ENCODE results near the gene PGM5. TPM values are rescaled to one million over a fixed set of nuclear protein-coding genes. Genes with fewer than 3 reads are reported as not detected.
"Not testable (repeated sequence)": the region's sequence is repeated elsewhere in the genome, so short reads cannot be mapped to it uniquely, and the experiment has no call there.

Gene PGM5
- not detected for polyA plus RNA-seq (2012; ENCODE audit: insufficient read length, low read depth)

- TF ChIP-seq REST (IDR thresholded peaks at IDR 0.05; ENCODE audit: insufficient read depth in 1 of 2, low read depth in 2 of 2, low read length in 2 of 2); TAF1 (IDR thresholded peaks at IDR 0.05; ENCODE audit: borderline replicate concordance, insufficient read depth, low read length); POLR2AphosphoS5 (IDR thresholded peaks at IDR 0.05; ENCODE audit: low read depth, low read length): not testable (repeated sequence)
Observed at GRCh38 chr9:68356380-68357118, at the start of gene PGM5. PGM5 (plus strand) TSS chr9:68356611; CDS start chr9:68357128, 517 bp downstream.

GRCh38 chr9:68416936-68417564 lies 60.6 kb downstream of the PGM5 start:
- TF ChIP-seq FOXP2 (optimal IDR thresholded peaks at IDR 0.05; ENCODE audit: borderline replicate concordance, extremely low read depth, extremely low read length, insufficient read depth) = no peak
- TF ChIP-seq POLR2AphosphoS5 (IDR thresholded peaks at IDR 0.05; ENCODE audit: low read depth, low read length) = no peak
- TF ChIP-seq TAF1 (IDR thresholded peaks at IDR 0.05; ENCODE audit: borderline replicate concordance, insufficient read depth, low read length) = no peak
- no peak for TF ChIP-seq REST (IDR thresholded peaks at IDR 0.05; ENCODE audit: insufficient read depth in 1 of 2, low read depth in 2 of 2, low read length in 2 of 2)
- no peak for TF ChIP-seq SIN3A (IDR thresholded peaks at IDR 0.05; ENCODE audit: borderline replicate concordance, insufficient read depth, low read length)

GRCh38 chr9:68417762-68418161 lies 61.4 kb downstream of the PGM5 start:
- no peak for TF ChIP-seq SIN3A (IDR thresholded peaks at IDR 0.05; ENCODE audit: borderline replicate concordance, insufficient read depth, low read length)

GRCh38 chr9:68418259-68418845 lies 61.9 kb downstream of the PGM5 start:
- TF ChIP-seq FOXP2 (optimal IDR thresholded peaks at IDR 0.05; ENCODE audit: borderline replicate concordance, extremely low read depth, extremely low read length, insufficient read depth) (no peak), TAF1 (IDR thresholded peaks at IDR 0.05; ENCODE audit: borderline replicate concordance, insufficient read depth, low read length) (no peak), SIN3A (IDR thresholded peaks at IDR 0.05; ENCODE audit: borderline replicate concordance, insufficient read depth, low read length) (no peak), REST (IDR thresholded peaks at IDR 0.05; ENCODE audit: insufficient read depth in 1 of 2, low read depth in 2 of 2, low read length in 2 of 2) (no peak), POLR2AphosphoS5 (IDR thresholded peaks at IDR 0.05; ENCODE audit: low read depth, low read length) (no peak)

GRCh38 chr9:68419901-68420300 lies 63.5 kb downstream of the PGM5 start:
- no peak for TF ChIP-seq REST (IDR thresholded peaks at IDR 0.05; ENCODE audit: insufficient read depth in 1 of 2, low read depth in 2 of 2, low read length in 2 of 2)
- no peak for TF ChIP-seq FOXP2 (optimal IDR thresholded peaks at IDR 0.05; ENCODE audit: borderline replicate concordance, extremely low read depth, extremely low read length, insufficient read depth)
- TF ChIP-seq POLR2AphosphoS5 (IDR thresholded peaks at IDR 0.05; ENCODE audit: low read depth, low read length) = no peak
- no peak for TF ChIP-seq TAF1 (IDR thresholded peaks at IDR 0.05; ENCODE audit: borderline replicate concordance, insufficient read depth, low read length)
- TF ChIP-seq SIN3A (IDR thresholded peaks at IDR 0.05; ENCODE audit: borderline replicate concordance, insufficient read depth, low read length) = no peak

Measured in PFSK-1 (cell line).